K562 (cell line): ENCODE data around the gene PI4KA. TPM values are rescaled to one million over a fixed set of nuclear protein-coding genes. Genes with fewer than 3 reads are reported as not detected.

ENCODE experiments used
- CXXC5 ChIP-seq: fragments of 250-450 bp; sonication (Bioruptor Pico); IDR thresholded peaks from 2 replicates; pipeline ENCODE4 v1.8.0; 2022; ENCODE audit warnings: inconsistent platforms, mild to moderate bottlenecking, moderate library complexity
- ETV1 ChIP-seq: fragments of 450-650 bp; conservative IDR thresholded peaks from 2 replicates; pipeline ENCODE4 v1.6.1; 2016; ENCODE audit warnings: missing genetic modification characterization, control low read depth, low read depth, missing compliant biosample characterization
- ETV6 ChIP-seq, 3 experiments: fragments of 150-350 bp in 1 of 3; sonication (generic) in 1 of 3; formaldehyde crosslinking in 1 of 3; IDR thresholded peaks; 2 replicates each; pipeline versions ENCODE4 v1.6.1 to v1.8.0; 2014 to 2022; ENCODE audit warnings: borderline replicate concordance in 2 of 3, low read depth in 2 of 3, antibody characterized with exemption in 1 of 3, low read length in 1 of 3, mild to moderate bottlenecking in 1 of 3, missing genetic modification reagents in 1 of 3
- EWSR1 ChIP-seq: fragments of 450-650 bp; IDR thresholded peaks from 2 replicates; pipeline ENCODE4 v1.6.1; 2018; ENCODE audit warnings: borderline replicate concordance, mild to moderate bottlenecking, low read depth, moderate library complexity; ENCODE audit not compliant: partially characterized antibody
- JUN ChIP-seq, 2 experiments: sonication (generic) in 1 of 2; formaldehyde crosslinking in 1 of 2; IDR thresholded peaks; 2 replicates each; pipeline versions ENCODE4 v1.6.1 to v1.8.0; 2012 to 2022; ENCODE audit warnings: borderline replicate concordance in 2 of 2, mild to moderate bottlenecking in 2 of 2, improper control_type of control experiment in 1 of 2, low read depth in 1 of 2, low read length in 1 of 2, missing genetic modification reagents in 1 of 2
- MCM5 ChIP-seq: fragments of 450-650 bp; IDR thresholded peaks from 2 replicates; pipeline ENCODE4 v1.6.1; 2016; ENCODE audit warnings: low read depth
- PHF8 ChIP-seq: fragments of 200-600 bp; sonication (generic); IDR thresholded peaks from 2 replicates; pipeline ENCODE4 v1.6.1; 2012; ENCODE audit warnings: mixed run types, mild to moderate bottlenecking, inconsistent platforms, low read length, moderate library complexity, borderline replicate concordance
- SIX5 ChIP-seq, 2 experiments: IDR thresholded peaks; 2 replicates each; pipeline ENCODE4 v1.6.1; 2011; ENCODE audit warnings: low read length in 2 of 2, borderline replicate concordance in 1 of 2, low read depth in 1 of 2, mild to moderate bottlenecking in 1 of 2, moderate library complexity in 1 of 2; ENCODE audit not compliant: insufficient read depth in 1 of 2
- SMAD4 ChIP-seq: fragments of 250-450 bp; sonication (Bioruptor Pico); conservative IDR thresholded peaks from 2 replicates; pipeline ENCODE4 v1.8.0; 2021; ENCODE audit warnings: inconsistent platforms, mild to moderate bottlenecking, moderate library complexity
- ZBTB26 ChIP-seq: fragments of 450-650 bp; formaldehyde crosslinking; IDR thresholded peaks from 2 replicates; pipeline ENCODE4 v1.4.0; 2022; ENCODE audit warnings: missing genetic modification characterization
- ZEB2 ChIP-seq: fragments of 450-650 bp; IDR thresholded peaks from 2 replicates; pipeline ENCODE4 v1.6.1; 2016
- ZNF133 ChIP-seq: fragments of 250-450 bp; sonication (Bioruptor Pico); IDR thresholded peaks from 2 replicates; pipeline ENCODE4 v1.4.0; 2020; ENCODE audit warnings: mild to moderate bottlenecking
- ZNF584 ChIP-seq: fragments of 200-800 bp; sonication (Bioruptor generic); IDR thresholded peaks from 2 replicates; pipeline ENCODE4 v1.6.1; 2016; ENCODE audit warnings: low read depth, mild to moderate bottlenecking, missing genetic modification characterization, missing compliant biosample characterization
- ZNF76 ChIP-seq: fragments of 250-450 bp; sonication (Bioruptor Pico); IDR thresholded peaks from 2 replicates; pipeline ENCODE4 v1.4.0; 2020; ENCODE audit warnings: mild to moderate bottlenecking, moderate library complexity, borderline replicate concordance
- ZNF77 ChIP-seq: fragments of 250-450 bp; sonication (Bioruptor Pico); IDR thresholded peaks from 2 replicates; pipeline ENCODE4 v1.5.0; 2020
- polyA plus RNA-seq, 8 experiments: library from polyadenylated mRNA; depleted of rRNA in 4 of 8; stranded (reverse) in 5 of 8; unstranded in 3 of 8; fragments of >200 nt; fragmentation: Nextera tagmentation in 2 of 8; fragmentation: Illumina TruSeq in 1 of 8; extraction: Ambion mirVana in 2 of 8; extraction: Trizol in 1 of 8; gene quantifications; 2 replicates each; pipeline versions ENCODE4 v1.2.1 to v1.2.3, GENCODE V29; 2011 to 2014; ENCODE audit warnings: inconsistent platforms in 1 of 8, missing spikeins in 1 of 8
- total RNA-seq, 7 experiments: library from RNA; depleted of rRNA in 6 of 7; stranded (reverse); fragments of >200 nt in 6 of 7; fragmentation: Illumina TruSeq in 2 of 7; extraction: Trizol in 2 of 7; gene quantifications; 2 replicates each; pipeline versions ENCODE4 v1.2.1 to v1.2.3, GENCODE V29; 2011 to 2021; ENCODE audit warnings: low replicate concordance in 1 of 7
- TF ChIP-seq, protein P1 (sequence below): fragments of 450-650 bp; conservative IDR thresholded peaks from 2 replicates; pipeline ENCODE4 v1.6.1; 2016; ENCODE audit warnings: missing genetic modification characterization, low read depth, mild to moderate bottlenecking, control low read depth, missing compliant biosample characterization
- TF ChIP-seq, protein P2 (sequence below): fragments of 250-450 bp; sonication (Bioruptor Pico); IDR thresholded peaks from 2 replicates; pipeline ENCODE4 v1.4.0; 2020; ENCODE audit warnings: mild to moderate bottlenecking, moderate library complexity
- TF ChIP-seq, protein P3 (sequence below): fragments of 450-650 bp; IDR thresholded peaks from 2 replicates; pipeline ENCODE4 v1.6.1; 2016; ENCODE audit warnings: antibody characterized with exemption

Gene PI4KA
- total and polyA plus RNA-seq, 9 of the 15 experiments (the other 6 are each of a cell fraction or from before 2014, with no cell fraction given): 7.3 to 187 (median 84.7) TPM

DNA sequence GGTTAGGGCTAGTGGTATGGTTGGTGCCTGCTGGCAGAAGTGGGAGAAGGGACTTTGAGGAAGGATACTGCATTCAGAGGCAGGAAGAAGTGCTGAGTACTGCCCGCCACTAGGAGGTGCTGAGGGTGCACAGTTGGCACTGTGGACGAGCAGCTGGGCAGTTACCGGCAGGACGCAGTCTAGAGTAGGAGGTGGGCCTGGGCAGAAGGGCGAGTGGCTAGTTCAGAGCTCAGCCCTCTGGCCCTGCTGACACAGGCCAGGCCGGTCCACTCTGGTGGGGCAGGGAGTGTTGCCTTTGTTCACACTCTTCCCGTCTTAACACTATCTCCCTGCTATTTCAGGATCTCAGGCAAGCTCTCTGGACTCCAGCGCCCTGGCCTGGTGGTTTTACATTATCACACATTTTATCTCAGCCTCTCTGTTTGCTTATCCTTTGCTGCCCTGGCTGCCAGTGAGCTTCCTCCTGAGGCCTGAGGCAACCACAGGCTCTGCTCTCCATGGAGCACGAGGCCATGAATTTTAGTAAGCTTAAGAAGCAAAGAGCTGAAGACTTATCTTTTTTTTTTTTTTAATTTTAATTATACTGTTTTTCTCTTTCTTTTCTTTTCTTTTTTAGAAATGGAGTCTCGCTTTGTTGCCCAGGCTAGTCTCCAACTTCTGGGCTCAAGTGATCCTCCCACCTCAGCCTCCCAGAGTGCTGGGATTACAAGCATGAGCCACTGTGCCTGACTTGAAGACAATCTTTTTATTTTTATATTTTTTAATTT is 27.1 kb upstream of the PI4KA start (continued):
- TF ChIP-seq, protein P1, sequence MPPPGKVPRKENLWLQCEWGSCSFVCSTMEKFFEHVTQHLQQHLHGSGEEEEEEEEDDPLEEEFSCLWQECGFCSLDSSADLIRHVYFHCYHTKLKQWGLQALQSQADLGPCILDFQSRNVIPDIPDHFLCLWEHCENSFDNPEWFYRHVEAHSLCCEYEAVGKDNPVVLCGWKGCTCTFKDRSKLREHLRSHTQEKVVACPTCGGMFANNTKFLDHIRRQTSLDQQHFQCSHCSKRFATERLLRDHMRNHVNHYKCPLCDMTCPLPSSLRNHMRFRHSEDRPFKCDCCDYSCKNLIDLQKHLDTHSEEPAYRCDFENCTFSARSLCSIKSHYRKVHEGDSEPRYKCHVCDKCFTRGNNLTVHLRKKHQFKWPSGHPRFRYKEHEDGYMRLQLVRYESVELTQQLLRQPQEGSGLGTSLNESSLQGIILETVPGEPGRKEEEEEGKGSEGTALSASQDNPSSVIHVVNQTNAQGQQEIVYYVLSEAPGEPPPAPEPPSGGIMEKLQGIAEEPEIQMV (tag): peak; percentile 66; the same call in 1 of the 2 replicates
- TF ChIP-seq CXXC5 (CRISPR knock-in tag) (peak; percentile 94), ETV1 (tag) (peak; percentile 95), ZNF77 (CRISPR knock-in tag) (no peak), PHF8 (peak; percentile 31; the same call in 1 of the 2 replicates), MCM5 (no peak), ZNF133 (CRISPR knock-in tag) (0 out of 2 replicates have a peak, but pooled peaks have one; percentile 1), ZBTB26 (CRISPR knock-in tag) (peak; percentile 87; the same call in 1 of the 2 replicates), ZEB2 (peak; percentile 92), SMAD4 (peak; percentile 91), EWSR1 (no peak), ZNF584 (CRISPR knock-in tag) (no peak), ETV6 (IDR thresholded peaks at IDR 0.05; ENCODE audit: borderline replicate concordance in 1 of 2, low read depth in 2 of 2, low read length in 1 of 2) (peak; percentile 48 to 59; a peak in 1 of 4 replicates), ETV6 (CRISPR knock-in tag; IDR thresholded peaks at IDR 0.05; ENCODE audit: borderline replicate concordance) (no peak), SIX5 (IDR thresholded peaks at IDR 0.05; ENCODE audit: borderline replicate concordance in 1 of 2, insufficient read depth in 1 of 2, low read depth in 1 of 2, low read length in 2 of 2) (no peak), ZNF76 (CRISPR knock-in tag) (peak; percentile 93), JUN (IDR thresholded peaks at IDR 0.05; ENCODE audit: borderline replicate concordance, low read depth, low read length) (peak; percentile 78; the same call in 1 of the 2 replicates), JUN (CRISPR knock-in tag; IDR thresholded peaks at IDR 0.05; ENCODE audit: borderline replicate concordance) (no peak)
- TF ChIP-seq, protein P2, sequence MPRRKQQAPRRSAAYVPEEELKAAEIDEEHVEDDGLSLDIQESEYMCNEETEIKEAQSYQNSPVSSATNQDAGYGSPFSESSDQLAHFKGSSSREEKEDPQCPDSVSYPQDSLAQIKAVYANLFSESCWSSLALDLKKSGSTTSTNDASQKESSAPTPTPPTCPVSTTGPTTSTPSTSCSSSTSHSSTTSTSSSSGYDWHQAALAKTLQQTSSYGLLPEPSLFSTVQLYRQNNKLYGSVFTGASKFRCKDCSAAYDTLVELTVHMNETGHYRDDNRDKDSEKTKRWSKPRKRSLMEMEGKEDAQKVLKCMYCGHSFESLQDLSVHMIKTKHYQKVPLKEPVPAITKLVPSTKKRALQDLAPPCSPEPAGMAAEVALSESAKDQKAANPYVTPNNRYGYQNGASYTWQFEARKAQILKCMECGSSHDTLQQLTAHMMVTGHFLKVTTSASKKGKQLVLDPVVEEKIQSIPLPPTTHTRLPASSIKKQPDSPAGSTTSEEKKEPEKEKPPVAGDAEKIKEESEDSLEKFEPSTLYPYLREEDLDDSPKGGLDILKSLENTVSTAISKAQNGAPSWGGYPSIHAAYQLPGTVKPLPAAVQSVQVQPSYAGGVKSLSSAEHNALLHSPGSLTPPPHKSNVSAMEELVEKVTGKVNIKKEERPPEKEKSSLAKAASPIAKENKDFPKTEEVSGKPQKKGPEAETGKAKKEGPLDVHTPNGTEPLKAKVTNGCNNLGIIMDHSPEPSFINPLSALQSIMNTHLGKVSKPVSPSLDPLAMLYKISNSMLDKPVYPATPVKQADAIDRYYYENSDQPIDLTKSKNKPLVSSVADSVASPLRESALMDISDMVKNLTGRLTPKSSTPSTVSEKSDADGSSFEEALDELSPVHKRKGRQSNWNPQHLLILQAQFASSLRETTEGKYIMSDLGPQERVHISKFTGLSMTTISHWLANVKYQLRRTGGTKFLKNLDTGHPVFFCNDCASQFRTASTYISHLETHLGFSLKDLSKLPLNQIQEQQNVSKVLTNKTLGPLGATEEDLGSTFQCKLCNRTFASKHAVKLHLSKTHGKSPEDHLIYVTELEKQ (CRISPR knock-in tag): no peak
- TF ChIP-seq, protein P3, sequence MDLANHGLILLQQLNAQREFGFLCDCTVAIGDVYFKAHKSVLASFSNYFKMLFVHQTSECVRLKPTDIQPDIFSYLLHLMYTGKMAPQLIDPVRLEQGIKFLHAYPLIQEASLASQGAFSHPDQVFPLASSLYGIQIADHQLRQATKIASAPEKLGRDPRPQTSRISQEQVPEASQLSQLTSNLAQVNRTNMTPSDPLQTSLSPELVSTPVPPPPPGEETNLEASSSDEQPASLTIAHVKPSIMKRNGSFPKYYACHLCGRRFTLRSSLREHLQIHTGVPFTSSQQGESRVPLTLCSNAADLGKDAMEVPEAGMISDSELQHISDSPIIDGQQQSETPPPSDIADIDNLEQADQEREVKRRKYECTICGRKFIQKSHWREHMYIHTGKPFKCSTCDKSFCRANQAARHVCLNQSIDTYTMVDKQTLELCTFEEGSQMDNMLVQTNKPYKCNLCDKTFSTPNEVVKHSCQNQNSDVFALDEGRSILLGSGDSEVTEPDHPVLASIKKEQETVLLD: peak; percentile 95
